CD4-positive, alpha-beta T cell (primary cell): Measurements from ENCODE around the gene SLC38A5. TPM values are rescaled to one million over a fixed set of nuclear protein-coding genes. Genes with fewer than 3 reads are reported as not detected.

Experiments used
- ATAC-seq: fragments of 200-7000 bp; cut with Tn5 transposase; one replicate; pipeline ENCODE4 v1.10.0; 2022; ENCODE audit warnings: mild to moderate bottlenecking; ENCODE audit not compliant: poor library complexity
- CTCF ChIA-PET: fragments of 350-600 bp; sonication (Branson Sonifier 250); formaldehyde crosslinking; loops from one replicate; lab custom pipeline; 2021; ENCODE audit warnings: antibody characterized with exemption, inconsistent platforms; lab: Charles Lee
- POLR2A ChIA-PET: fragments of 350-600 bp; sonication (Branson Sonifier 250); formaldehyde crosslinking; loops from one replicate; lab custom pipeline; 2021; ENCODE audit warnings: antibody characterized with exemption, inconsistent platforms; lab: Charles Lee
- DNase-seq, 14 experiments: peaks; one replicate each; pipeline ENCODE4 v3.0.0-alpha.2; 2013 to 2020; ENCODE audit warnings: mixed read lengths in 2 of 14
- H3K27ac ChIP-seq, 2 donors: one replicate each; pipeline versions ENCODE4 v1.5.1 to v1.7.0; 2013; ENCODE audit warnings: low read length in 2 of 2, low read depth in 1 of 2, mild to moderate bottlenecking in 1 of 2
- H3K27me3 ChIP-seq, 2 experiments: 1 replicate in 1 of 2; 2 replicates in 1 of 2; pipeline versions ENCODE4 v1.6.1 to v1.7.0; 2013; ENCODE audit warnings: low read length in 2 of 2, control low read depth in 1 of 2, mild to moderate bottlenecking in 1 of 2, moderate library complexity in 1 of 2; ENCODE audit not compliant: insufficient read depth in 2 of 2, control insufficient read depth in 1 of 2
- H3K36me3 ChIP-seq: one replicate; pipeline ENCODE4 v1.6.1; 2013; ENCODE audit warnings: low read length, control low read depth; ENCODE audit not compliant: insufficient read depth
- H3K4me1 ChIP-seq: one replicate; pipeline ENCODE4 v1.6.1; 2013; ENCODE audit warnings: low read length, control low read depth; ENCODE audit not compliant: insufficient read depth
- H3K4me3 ChIP-seq: one replicate; pipeline ENCODE4 v1.5.1; 2013; ENCODE audit warnings: mild to moderate bottlenecking, low read length, moderate library complexity
- H3K9me3 ChIP-seq, 2 experiments: 1 replicate in 1 of 2; 2 replicates in 1 of 2; pipeline versions ENCODE4 v1.6.1 to v1.7.0; 2013; ENCODE audit warnings: low read length in 2 of 2, mild to moderate bottlenecking in 2 of 2, control low read depth in 1 of 2, moderate library complexity in 1 of 2; ENCODE audit not compliant: control insufficient read depth in 1 of 2, insufficient read depth in 1 of 2
- H3K27ac Mint-ChIP-seq: one replicate; pipeline ENCODE4 v1.8.0; 2020; ENCODE audit warnings: mixed read lengths
- H3K27me3 Mint-ChIP-seq: one replicate; pipeline ENCODE4 v1.8.0; 2021; ENCODE audit warnings: mixed read lengths
- H3K36me3 Mint-ChIP-seq: one replicate; pipeline ENCODE4 v1.8.0; 2021; ENCODE audit warnings: low read depth, mixed read lengths
- H3K4me1 Mint-ChIP-seq: one replicate; pipeline ENCODE4 v1.8.0; 2021; ENCODE audit warnings: low read depth, mixed read lengths
- H3K4me3 Mint-ChIP-seq: one replicate; pipeline ENCODE4 v1.8.0; 2020; ENCODE audit warnings: mild to moderate bottlenecking, mixed read lengths
- H3K9me3 Mint-ChIP-seq: one replicate; pipeline ENCODE4 v1.8.0; 2020; ENCODE audit warnings: mixed read lengths
- CTCF ChIP-seq: fragments of 200-600 bp; IDR thresholded peaks from one replicate; pipeline ENCODE4 v1.8.0; 2022; ENCODE audit warnings: antibody characterized with exemption, mild to moderate bottlenecking
- intact Hi-C, 2 experiments: fragments of 100-400 bp; cut with DNase I in 1 of 2; cut with micrococcal nuclease in 1 of 2; formaldehyde crosslinking; loops; one replicate each; pipeline versions ENCODE4 v1.15.1 to v1.9.0; 2023 to 2025; cut with DNase I, micrococcal nuclease
- total RNA-seq, 174 experiments: library from RNA in 2 of 174; stranded (reverse) in 2 of 174; gene quantifications; one replicate each; pipeline ENCODE4 v1.2.3 and lab custom pipeline; 2021 to 2026

Gene SLC38A5
- total RNA-seq, 2 experiments from 2014 or later, result 7.0 to 8.3 TPM

- no peaks in the 10 kb centered on the region for H3K36me3 ChIP-seq
- ChIA-PET POLR2A (no interaction called here), CTCF (no interaction called here)
- no peak for TF ChIP-seq CTCF
- no peaks in the 10 kb centered on the region for H3K9me3 Mint-ChIP-seq
- no peak overlapping the region for H3K27ac Mint-ChIP-seq
- DNase-seq (no peak), ATAC-seq (no peak)
- H3K27me3 ChIP-seq, result no peaks in the 10 kb centered on the region
- H3K27ac ChIP-seq, result no peak overlapping the region
- no peaks in the 10 kb centered on the region for H3K9me3 ChIP-seq
- H3K4me3 Mint-ChIP-seq, result no peak overlapping the region
- intact Hi-C loops, result no loop called here
- no peaks in the 10 kb centered on the region for H3K27me3 Mint-ChIP-seq
- H3K4me1 Mint-ChIP-seq, result no peaks in the 10 kb centered on the region
- H3K4me1 ChIP-seq, result no peaks in the 10 kb centered on the region
- H3K4me3 ChIP-seq, result no peak overlapping the region
- no peaks in the 10 kb centered on the region for H3K36me3 Mint-ChIP-seq
These were observed 26.6 kb upstream of the SLC38A5 start for GRCh38 chrX:48496660-48497059.

DNA sequence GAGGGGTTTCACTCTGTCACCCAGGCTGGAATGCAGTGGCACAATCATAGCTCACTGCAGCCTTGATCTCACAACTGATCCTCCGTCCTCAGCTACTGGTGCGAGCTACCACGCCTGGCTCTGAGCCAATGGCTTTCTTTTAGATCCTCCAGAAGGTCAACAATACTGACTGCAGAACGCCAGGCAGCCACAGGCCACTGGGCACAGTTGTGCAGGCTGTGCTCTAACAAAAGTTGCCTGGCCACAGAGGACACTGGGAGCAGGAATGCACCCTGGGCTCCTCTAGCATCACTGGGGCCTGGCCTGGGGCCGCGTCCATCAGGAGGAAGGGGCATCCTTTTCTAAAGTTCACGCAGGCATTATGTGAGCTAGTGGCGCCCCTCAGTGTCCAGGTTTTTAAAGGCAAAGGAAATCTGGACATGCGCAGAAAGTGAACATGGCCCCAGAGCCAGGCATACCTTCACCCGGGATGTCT, 23.9 kb upstream of the SLC38A5 start:
- Mint-ChIP-seq H3K9me3 (no peaks in the 10 kb centered on the region), H3K36me3 (no peaks in the 10 kb centered on the region), H3K4me3 (no peak overlapping the region), H3K27ac (no peak overlapping the region), H3K4me1 (no peaks in the 10 kb centered on the region), H3K27me3 (no peaks in the 10 kb centered on the region)
- DNase-seq (no peak), ATAC-seq (no peak)
- H3K27ac ChIP-seq, result no peak overlapping the region
- ChIA-PET POLR2A (no interaction called here), CTCF (interaction anchor here (0.7 kb wide), 1 partner anchor 1903 kb away, joined by 3 read pairs; no protein-coding TSS in a partner anchor)
- no peak overlapping the region for H3K4me3 ChIP-seq
- H3K36me3 ChIP-seq, result no peaks in the 10 kb centered on the region
- H3K4me1 ChIP-seq, result no peaks in the 10 kb centered on the region
- intact Hi-C loops, result no loop called here
- TF ChIP-seq CTCF, result no peak
- no peaks in the 10 kb centered on the region for H3K27me3 ChIP-seq
- H3K9me3 ChIP-seq, result no peaks in the 10 kb centered on the region

DNA sequence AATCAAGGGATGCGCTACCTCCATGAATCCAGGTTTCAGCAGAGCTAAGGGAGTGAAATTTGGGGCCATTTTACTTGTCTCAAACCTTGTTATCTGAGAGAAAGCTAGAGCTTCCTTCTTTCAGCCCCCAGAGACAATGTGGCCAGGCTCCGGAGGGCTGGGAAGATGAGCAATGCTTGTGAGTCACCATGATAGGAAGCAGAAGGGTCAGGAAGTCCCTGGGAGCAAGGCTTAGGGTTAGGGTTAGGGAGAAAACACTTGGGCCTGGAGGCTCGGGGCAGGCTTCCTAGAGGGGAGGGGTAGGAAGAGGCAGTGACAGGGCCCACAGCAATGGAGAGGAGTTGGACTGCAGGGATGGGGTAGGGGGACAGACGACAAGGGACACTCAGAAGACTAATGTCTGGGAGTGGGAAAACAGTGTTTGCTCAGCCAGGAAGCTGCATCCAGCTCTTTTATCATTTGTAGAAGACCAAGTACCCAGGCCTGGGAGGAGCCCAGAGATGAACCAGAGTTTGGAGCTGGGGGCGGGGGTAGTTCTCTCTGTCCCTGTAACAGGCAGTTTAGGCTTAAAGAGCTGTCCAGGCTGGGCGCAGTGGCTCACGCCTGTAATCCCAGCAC, 22.3 kb upstream of the SLC38A5 start:
- intact Hi-C loops, result no loop called here
- ChIA-PET CTCF (no interaction called here), POLR2A (no interaction called here)
- Mint-ChIP-seq H3K9me3 (no peaks in the 10 kb centered on the region), H3K27me3 (no peaks in the 10 kb centered on the region), H3K27ac (no peak overlapping the region), H3K36me3 (no peaks in the 10 kb centered on the region), H3K4me1 (no peaks in the 10 kb centered on the region), H3K4me3 (no peak overlapping the region)
- H3K4me3 ChIP-seq, result no peak overlapping the region
- H3K27ac ChIP-seq, result no peak overlapping the region
- no peak for TF ChIP-seq CTCF
- DNase-seq, result peak in 1 of 14 experiments; percentile 35
- no peak for ATAC-seq
- H3K4me1 ChIP-seq, result no peaks in the 10 kb centered on the region
- H3K9me3 ChIP-seq, result no peaks in the 10 kb centered on the region
- H3K36me3 ChIP-seq, result peaks cover under 1% of the 10 kb centered on the region
- no peaks in the 10 kb centered on the region for H3K27me3 ChIP-seq
